HEK293 (cell line): ENCODE data around the gene IL17F.

ENCODE experiments used
- MEIS1 ChIP-seq: sonication (generic); formaldehyde crosslinking; IDR thresholded peaks from 2 replicates; pipeline ENCODE4 v1.8.1; 2022; ENCODE audit warnings: missing genetic modification reagents, mild to moderate bottlenecking, borderline replicate concordance
- ZBTB10 ChIP-seq: fragments of 450-650 bp; formaldehyde crosslinking; IDR thresholded peaks from 2 replicates; pipeline ENCODE4 v1.5.1; 2016; ENCODE audit warnings: missing biosample characterization, missing genetic modification characterization
- ZBTB20 ChIP-seq: fragments of 450-650 bp; formaldehyde crosslinking; IDR thresholded peaks from 2 replicates; pipeline ENCODE4 v1.5.1; 2016; ENCODE audit warnings: missing biosample characterization, missing genetic modification characterization
- ZFP37 ChIP-seq: fragments of 450-650 bp; formaldehyde crosslinking; IDR thresholded peaks from 2 replicates; pipeline ENCODE4 v1.5.1; 2016; ENCODE audit warnings: missing biosample characterization, missing genetic modification characterization
- ZNF114 ChIP-seq: fragments of 450-650 bp; formaldehyde crosslinking; IDR thresholded peaks from 2 replicates; pipeline ENCODE4 v1.5.0; 2017; ENCODE audit warnings: missing biosample characterization, missing genetic modification characterization
- ZNF121 ChIP-seq: fragments of 450-650 bp; formaldehyde crosslinking; IDR thresholded peaks from 2 replicates; pipeline ENCODE4 v1.5.1; 2016; ENCODE audit warnings: missing biosample characterization, missing genetic modification characterization
- ZNF23 ChIP-seq: fragments of 450-650 bp; formaldehyde crosslinking; IDR thresholded peaks from 2 replicates; pipeline ENCODE4 v1.5.1; 2016; ENCODE audit warnings: missing biosample characterization, missing genetic modification characterization, borderline replicate concordance
- ZNF433 ChIP-seq: fragments of 450-650 bp; formaldehyde crosslinking; IDR thresholded peaks from 2 replicates; pipeline ENCODE4 v1.5.1; 2016; ENCODE audit warnings: missing biosample characterization, missing genetic modification characterization, low read depth

GRCh38 chr6:52201493-52201892, 42.8 kb downstream of the IL17F start:
- TF ChIP-seq ZNF433 (tag by site-specific recombination) = no peak
- no peak for TF ChIP-seq ZBTB20 (tag by site-specific recombination)
- TF ChIP-seq MEIS1 (CRISPR knock-in tag) = no peak
- TF ChIP-seq ZFP37 = no peak
- TF ChIP-seq ZNF114 (tag by site-specific recombination) = no peak
- no peak for TF ChIP-seq ZNF121 (tag by site-specific recombination)
- no peak for TF ChIP-seq ZNF23 (tag by site-specific recombination)
- no peak for TF ChIP-seq ZBTB10 (tag by site-specific recombination)
